SK-N-MC (cell line): ENCODE data around the gene UQCRHL.

Experiments
- EZH2 ChIP-seq: fragments of 200-600 bp; sonication (generic); IDR thresholded peaks from one replicate; pipeline ENCODE4 v1.6.1; 2017; ENCODE audit warnings: antibody characterized with exemption
- FOXP2 ChIP-seq: optimal IDR thresholded peaks from 2 replicates; pipeline ENCODE3; 2011; ENCODE audit warnings: mild to moderate bottlenecking, moderate library complexity; ENCODE audit not compliant: insufficient read depth; ENCODE audit errors: extremely low read length, control extremely low read depth
- POLR2AphosphoS5 ChIP-seq: IDR thresholded peaks from 2 replicates; pipeline ENCODE4 v1.6.1; 2012; ENCODE audit warnings: mild to moderate bottlenecking, low read depth, low read length, borderline replicate concordance

- TF ChIP-seq POLR2AphosphoS5 (no peak), EZH2 (no peak), FOXP2 (no peak)
Measured at GRCh38 chr1:15808955-15809354, 1.5 kb upstream of the UQCRHL start.
